ENCODE results near the gene RAPGEF4.

RAPGEF4 gene

DNA sequence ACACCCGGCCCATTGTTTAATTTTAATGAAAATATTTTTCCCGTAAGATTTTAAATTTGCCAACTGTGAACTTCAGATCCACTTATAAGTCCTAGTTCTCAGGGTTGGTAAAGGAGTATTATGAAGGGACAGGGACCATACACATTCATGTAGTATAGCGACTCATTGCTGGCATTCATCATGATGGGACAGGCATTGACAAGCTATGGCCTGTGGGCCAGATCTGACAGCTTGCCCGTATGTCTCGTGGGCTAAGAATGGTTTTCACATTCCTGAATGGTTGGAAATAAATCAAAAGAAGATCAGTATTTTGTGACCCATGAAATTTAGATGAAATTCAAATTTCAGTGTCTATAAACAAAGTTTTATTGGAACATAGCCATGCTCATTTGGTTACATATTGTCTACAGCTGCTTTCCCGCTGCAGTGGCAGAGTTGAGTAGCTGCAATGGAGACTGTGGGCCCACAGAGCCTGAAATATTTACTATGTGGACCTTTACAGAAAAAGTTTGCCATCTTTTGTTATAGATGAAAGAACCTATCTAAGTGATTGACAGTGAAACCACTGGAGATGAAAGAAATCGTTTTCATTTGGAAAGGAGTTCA is 4.1 kb downstream of the RAPGEF4 start:
- no peaks in the 10 kb centered on the region for H3K27me3 ChIP-seq (ENCODE audit: insufficient read depth, low read length, poor library complexity, severe bottlenecking)
- no peaks in the 10 kb centered on the region for H4K20me1 ChIP-seq (ENCODE audit: insufficient read depth, low read length, poor library complexity, severe bottlenecking)
- no peaks in the 10 kb centered on the region for H3K36me3 ChIP-seq (ENCODE audit: insufficient read depth, low read length)
- TF ChIP-seq, protein P1, sequence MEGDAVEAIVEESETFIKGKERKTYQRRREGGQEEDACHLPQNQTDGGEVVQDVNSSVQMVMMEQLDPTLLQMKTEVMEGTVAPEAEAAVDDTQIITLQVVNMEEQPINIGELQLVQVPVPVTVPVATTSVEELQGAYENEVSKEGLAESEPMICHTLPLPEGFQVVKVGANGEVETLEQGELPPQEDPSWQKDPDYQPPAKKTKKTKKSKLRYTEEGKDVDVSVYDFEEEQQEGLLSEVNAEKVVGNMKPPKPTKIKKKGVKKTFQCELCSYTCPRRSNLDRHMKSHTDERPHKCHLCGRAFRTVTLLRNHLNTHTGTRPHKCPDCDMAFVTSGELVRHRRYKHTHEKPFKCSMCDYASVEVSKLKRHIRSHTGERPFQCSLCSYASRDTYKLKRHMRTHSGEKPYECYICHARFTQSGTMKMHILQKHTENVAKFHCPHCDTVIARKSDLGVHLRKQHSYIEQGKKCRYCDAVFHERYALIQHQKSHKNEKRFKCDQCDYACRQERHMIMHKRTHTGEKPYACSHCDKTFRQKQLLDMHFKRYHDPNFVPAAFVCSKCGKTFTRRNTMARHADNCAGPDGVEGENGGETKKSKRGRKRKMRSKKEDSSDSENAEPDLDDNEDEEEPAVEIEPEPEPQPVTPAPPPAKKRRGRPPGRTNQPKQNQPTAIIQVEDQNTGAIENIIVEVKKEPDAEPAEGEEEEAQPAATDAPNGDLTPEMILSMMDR (conservative IDR thresholded peaks at IDR 0.05; ENCODE audit: low read length), result no peak
- no peak for TF ChIP-seq EZH2phosphoT487 (IDR thresholded peaks at IDR 0.05; ENCODE audit: borderline replicate concordance)
- H3K4me1 ChIP-seq (ENCODE audit: insufficient read depth, low read length, poor library complexity, severe bottlenecking), result no peaks in the 10 kb centered on the region
- no peak overlapping the region for H3K9ac ChIP-seq (ENCODE audit: low read depth, low read length, poor library complexity, severe bottlenecking)
- no peaks in the 10 kb centered on the region for H3K79me2 ChIP-seq (ENCODE audit: insufficient read depth, low read length)
- H2AFZ ChIP-seq (ENCODE audit: low read length), result no peak overlapping the region
- H3K9me3 ChIP-seq (ENCODE audit: insufficient read depth, low read depth, low read length), result peaks cover 5% of the 10 kb centered on the region; the same call in 1 of the 2 replicates
- H3K4me3 ChIP-seq (ENCODE audit: low read length, poor library complexity, severe bottlenecking), result no peak overlapping the region
- no peak overlapping the region for H3K4me2 ChIP-seq (ENCODE audit: low read depth, low read length, poor library complexity, severe bottlenecking)
- H3K9me2 ChIP-seq (replicated peaks; ENCODE audit: low read depth, low read length), result no peaks in the 10 kb centered on the region
- H3F3A ChIP-seq (ENCODE audit: low read depth), result no peaks in the 10 kb centered on the region

DNA sequence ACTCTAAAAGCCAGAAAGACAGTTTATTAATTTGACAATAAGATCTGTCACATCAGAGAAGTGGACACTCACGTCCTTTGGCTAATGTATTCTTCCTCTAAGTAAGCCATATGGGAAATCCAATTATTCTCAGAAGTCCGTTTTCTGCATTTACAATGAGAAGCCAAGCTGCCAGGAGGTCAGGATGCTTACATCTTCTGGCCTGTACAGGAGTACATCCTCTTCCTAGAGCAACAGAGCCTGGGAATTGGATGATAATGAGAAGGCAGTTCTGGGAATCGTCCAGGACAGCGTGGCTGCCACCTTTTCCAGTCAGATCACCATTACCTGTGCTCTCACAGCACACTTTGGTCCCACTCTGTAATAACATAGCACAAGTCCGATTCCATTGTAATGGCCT is 5.2 kb downstream of the RAPGEF4 start:
- Histone ChIP-seq H3K4me3 (ENCODE audit: low read length, poor library complexity, severe bottlenecking) (no peak overlapping the region), H3K79me2 (ENCODE audit: insufficient read depth, low read length) (no peaks in the 10 kb centered on the region), H3K9ac (ENCODE audit: low read depth, low read length, poor library complexity, severe bottlenecking) (no peak overlapping the region), H2AFZ (ENCODE audit: low read length) (no peak overlapping the region), H3F3A (ENCODE audit: low read depth) (no peaks in the 10 kb centered on the region), H3K4me2 (ENCODE audit: low read depth, low read length, poor library complexity, severe bottlenecking) (no peak overlapping the region), H3K9me3 (ENCODE audit: insufficient read depth, low read depth, low read length) (peaks cover 5% of the 10 kb centered on the region; the same call in 1 of the 2 replicates), H3K27me3 (ENCODE audit: insufficient read depth, low read length, poor library complexity, severe bottlenecking) (no peaks in the 10 kb centered on the region), H3K36me3 (ENCODE audit: insufficient read depth, low read length) (no peaks in the 10 kb centered on the region), H3K4me1 (ENCODE audit: insufficient read depth, low read length, poor library complexity, severe bottlenecking) (no peaks in the 10 kb centered on the region), H3K9me2 (replicated peaks; ENCODE audit: low read depth, low read length) (no peaks in the 10 kb centered on the region), H4K20me1 (ENCODE audit: insufficient read depth, low read length, poor library complexity, severe bottlenecking) (no peaks in the 10 kb centered on the region)
- TF ChIP-seq, protein P1 (conservative IDR thresholded peaks at IDR 0.05; ENCODE audit: low read length), result no peak
- TF ChIP-seq EZH2phosphoT487 (IDR thresholded peaks at IDR 0.05; ENCODE audit: borderline replicate concordance), result no peak

GRCh38 chr2:172742931-172743540 is 7.4 kb downstream of the RAPGEF4 start:
- H2AFZ ChIP-seq (ENCODE audit: low read length), result no peak overlapping the region
- no peaks in the 10 kb centered on the region for H3K36me3 ChIP-seq (ENCODE audit: insufficient read depth, low read length)
- no peaks in the 10 kb centered on the region for H3K79me2 ChIP-seq (ENCODE audit: insufficient read depth, low read length)
- no peaks in the 10 kb centered on the region for H4K20me1 ChIP-seq (ENCODE audit: insufficient read depth, low read length, poor library complexity, severe bottlenecking)
- H3K4me1 ChIP-seq (ENCODE audit: insufficient read depth, low read length, poor library complexity, severe bottlenecking), result no peaks in the 10 kb centered on the region
- H3K4me2 ChIP-seq (ENCODE audit: low read depth, low read length, poor library complexity, severe bottlenecking), result no peak overlapping the region
- H3K9me3 ChIP-seq (ENCODE audit: insufficient read depth, low read depth, low read length), result peaks cover 5% of the 10 kb centered on the region; the same call in 1 of the 2 replicates
- H3K9me2 ChIP-seq (replicated peaks; ENCODE audit: low read depth, low read length), result no peaks in the 10 kb centered on the region
- no peak overlapping the region for H3K9ac ChIP-seq (ENCODE audit: low read depth, low read length, poor library complexity, severe bottlenecking)
- no peaks in the 10 kb centered on the region for H3K27me3 ChIP-seq (ENCODE audit: insufficient read depth, low read length, poor library complexity, severe bottlenecking)
- TF ChIP-seq EZH2phosphoT487 (IDR thresholded peaks at IDR 0.05; ENCODE audit: borderline replicate concordance), result no peak
- TF ChIP-seq, protein P1 (conservative IDR thresholded peaks at IDR 0.05; ENCODE audit: low read length), result no peak
- H3K4me3 ChIP-seq (ENCODE audit: low read length, poor library complexity, severe bottlenecking), result no peak overlapping the region
- no peaks in the 10 kb centered on the region for H3F3A ChIP-seq (ENCODE audit: low read depth)
